Peyer's patch (tissue), 4 donors: ENCODE measurements around the gene CTBP1.

ENCODE experiments used
- POLR2A ChIP-seq, 2 donors: fragments of 450-650 bp; IDR thresholded peaks; one replicate each; pipeline ENCODE4 v1.5.1; 2017; ENCODE audit warnings: antibody characterized with exemption in 2 of 2, mild to moderate bottlenecking in 2 of 2, moderate library complexity in 2 of 2
- TF ChIP-seq, protein P1 (sequence below), 6 experiments: fragments of 450-650 bp in 4 of 6; fragments of 200-600 bp in 2 of 6; sonication (generic) in 1 of 6; IDR thresholded peaks; one replicate each; pipeline ENCODE4 v1.5.1; 2017 to 2019; ENCODE audit warnings: antibody characterized with exemption in 6 of 6, mild to moderate bottlenecking in 3 of 6, moderate library complexity in 1 of 6

DNA sequence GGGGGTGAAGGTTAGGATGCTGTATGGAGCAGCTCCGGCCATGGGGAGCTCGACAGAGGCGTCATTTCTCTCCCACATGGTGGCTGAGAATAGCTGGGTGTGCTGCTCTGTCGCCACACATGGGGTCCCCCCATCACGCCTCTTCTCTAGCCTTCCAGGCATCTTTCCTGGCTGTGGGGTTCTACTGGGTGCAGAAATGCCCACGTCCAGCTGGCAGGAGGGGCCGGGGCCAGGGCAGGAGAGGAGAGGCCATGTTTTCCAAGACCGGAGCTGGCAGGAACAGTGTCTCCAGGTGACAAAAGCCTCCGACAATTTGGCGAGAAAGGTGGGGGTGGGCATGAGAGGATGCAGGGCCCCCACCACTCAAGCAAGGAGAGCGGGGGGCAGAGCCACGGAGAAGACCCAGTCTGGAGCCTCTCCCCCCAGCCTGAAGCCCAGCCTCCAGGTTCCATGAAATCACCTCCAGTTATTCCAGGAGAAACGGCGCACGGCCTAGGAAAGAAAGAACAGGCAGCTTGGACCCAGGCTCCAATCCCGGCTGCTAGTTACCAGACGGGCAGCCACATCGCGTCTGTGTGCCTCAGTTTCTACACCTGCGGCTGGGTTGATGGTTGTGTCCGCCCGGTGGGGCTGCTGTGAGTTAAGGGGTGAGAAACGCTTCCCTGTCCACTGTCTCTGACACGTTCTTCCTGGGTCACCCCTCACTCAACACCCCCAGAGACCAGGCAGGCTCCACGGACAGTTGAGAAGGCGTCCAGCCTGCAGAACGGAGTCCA lies 49.2 kb downstream of the CTBP1 start:
- TF ChIP-seq POLR2A (IDR thresholded peaks at IDR 0.05) = no peak
- TF ChIP-seq, protein P1, sequence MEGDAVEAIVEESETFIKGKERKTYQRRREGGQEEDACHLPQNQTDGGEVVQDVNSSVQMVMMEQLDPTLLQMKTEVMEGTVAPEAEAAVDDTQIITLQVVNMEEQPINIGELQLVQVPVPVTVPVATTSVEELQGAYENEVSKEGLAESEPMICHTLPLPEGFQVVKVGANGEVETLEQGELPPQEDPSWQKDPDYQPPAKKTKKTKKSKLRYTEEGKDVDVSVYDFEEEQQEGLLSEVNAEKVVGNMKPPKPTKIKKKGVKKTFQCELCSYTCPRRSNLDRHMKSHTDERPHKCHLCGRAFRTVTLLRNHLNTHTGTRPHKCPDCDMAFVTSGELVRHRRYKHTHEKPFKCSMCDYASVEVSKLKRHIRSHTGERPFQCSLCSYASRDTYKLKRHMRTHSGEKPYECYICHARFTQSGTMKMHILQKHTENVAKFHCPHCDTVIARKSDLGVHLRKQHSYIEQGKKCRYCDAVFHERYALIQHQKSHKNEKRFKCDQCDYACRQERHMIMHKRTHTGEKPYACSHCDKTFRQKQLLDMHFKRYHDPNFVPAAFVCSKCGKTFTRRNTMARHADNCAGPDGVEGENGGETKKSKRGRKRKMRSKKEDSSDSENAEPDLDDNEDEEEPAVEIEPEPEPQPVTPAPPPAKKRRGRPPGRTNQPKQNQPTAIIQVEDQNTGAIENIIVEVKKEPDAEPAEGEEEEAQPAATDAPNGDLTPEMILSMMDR (IDR thresholded peaks at IDR 0.05) = no peak
